Upper lobe of left lung (tissue), 6 donors: ENCODE results near the gene S100A5. TPM values are rescaled to one million over a fixed set of nuclear protein-coding genes. Genes with fewer than 3 reads are reported as not detected.
"Not testable (repeated sequence)": the region's sequence is repeated elsewhere in the genome, so short reads cannot be mapped to it uniquely, and the experiment has no call there.

Experiments
- ATAC-seq, 2 donors: fragments of 200-7000 bp; cut with Tn5 transposase; one replicate each; pipeline ENCODE4 v1.9.1; 2022; ENCODE audit warnings: mild to moderate bottlenecking in 2 of 2, moderate library complexity in 2 of 2; ENCODE audit not compliant: low FRiP score in 2 of 2
- DNase-seq, 2 donors: peaks; one replicate each; pipeline ENCODE4 v3.0.0-alpha.2; 2019 to 2020
- H3K27ac ChIP-seq, 4 donors: fragments of 200-600 bp; sonication (generic); one replicate each; pipeline ENCODE4 v1.5.1; 2016 to 2019
- H3K27me3 ChIP-seq, 4 donors: fragments of 200-600 bp; sonication (generic); one replicate each; pipeline ENCODE4 v1.5.1; 2017 to 2019
- H3K36me3 ChIP-seq, 4 donors: fragments of 200-600 bp; sonication (generic); one replicate each; pipeline ENCODE4 v1.5.1; 2016 to 2019
- H3K4me1 ChIP-seq, 4 donors: fragments of 200-600 bp; sonication (generic); one replicate each; pipeline ENCODE4 v1.5.1; 2018 to 2019
- H3K4me3 ChIP-seq, 4 donors: fragments of 200-600 bp; sonication (generic); one replicate each; pipeline ENCODE4 v1.5.1; 2017 to 2019; ENCODE audit warnings: mild to moderate bottlenecking in 2 of 4, moderate library complexity in 1 of 4
- H3K9me3 ChIP-seq, 4 donors: fragments of 200-600 bp; sonication (generic); one replicate each; pipeline ENCODE4 v1.5.1; 2018 to 2019
- CTCF ChIP-seq, 6 experiments: fragments of 450-650 bp in 4 of 6; fragments of 200-600 bp in 2 of 6; sonication (generic) in 2 of 6; IDR thresholded peaks; one replicate each; pipeline ENCODE4 v1.5.1; 2016 to 2019; ENCODE audit warnings: antibody characterized with exemption in 6 of 6
- EP300 ChIP-seq, 4 donors: sonication (generic); formaldehyde crosslinking; IDR thresholded peaks; one replicate each; pipeline ENCODE4 v1.5.1; 2017; ENCODE audit warnings: antibody characterized with exemption in 4 of 4, control low read depth in 2 of 4
- POLR2A ChIP-seq, 4 donors: fragments of 450-650 bp; IDR thresholded peaks; one replicate each; pipeline ENCODE4 v1.5.1; 2016 to 2017; ENCODE audit warnings: antibody characterized with exemption in 4 of 4, mild to moderate bottlenecking in 2 of 4
- POLR2AphosphoS5 ChIP-seq, 2 donors: sonication (generic); formaldehyde crosslinking; IDR thresholded peaks; one replicate each; pipeline ENCODE4 v1.5.1; 2017; ENCODE audit warnings: antibody characterized with exemption in 2 of 2
- WGBS, 2 donors: methylation state at CpG; one replicate each; pipeline ENCODE4 v1.1.5; 2017 to 2018; 5-methylcytosine and 5-hydroxymethylcytosine counted together
- total RNA-seq, 6 donors: library from RNA; depleted of rRNA in 4 of 6; stranded (reverse); fragments of >200 nt in 4 of 6; gene quantifications; one replicate each; pipeline versions ENCODE4 v1.1.0 to v1.2.1, GENCODE V29; 2016 to 2021
- donor health status: DM: no; HTN: no; CAD: no; lungs with moderate emphysema.
- donor health status: DM: no; HTN: yes; CAD: no; lungs with severe emphysema.

S100A5 gene
- total RNA-seq, 6 donors from 2014 or later, result not detected

DNA sequence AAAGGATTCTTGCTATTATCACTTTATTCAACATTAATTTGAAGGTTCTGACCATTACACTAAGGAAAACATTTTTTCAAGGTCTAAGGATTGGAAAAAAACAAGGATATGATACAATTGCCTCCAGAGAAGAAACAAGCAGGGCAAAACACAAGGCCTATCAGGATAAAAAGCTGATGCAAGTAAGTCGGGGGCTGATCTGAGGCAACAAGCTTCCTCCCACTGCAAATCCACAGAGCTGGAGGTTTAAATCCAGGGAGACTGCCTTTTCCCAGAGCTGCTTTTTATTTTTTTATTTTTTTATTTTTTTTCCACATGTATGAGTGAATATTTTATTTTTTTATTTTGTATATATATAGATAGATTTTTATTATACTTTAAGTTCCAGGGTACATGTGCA lies 44.3 kb upstream of the S100A5 start:
- TF ChIP-seq POLR2AphosphoS5 (IDR thresholded peaks at IDR 0.05) (no peak), POLR2A (IDR thresholded peaks at IDR 0.05) (no peak), EP300 (IDR thresholded peaks at IDR 0.05) (no peak), CTCF (IDR thresholded peaks at IDR 0.05) (no peak)
- H3K27ac ChIP-seq, result no peak overlapping the region
- WGBS, 2 donors, result 81 to 93% methylated on average over 1 of the region's 1 CpG
- H3K4me1 ChIP-seq, result no peaks in the 10 kb centered on the region
- no peak for DNase-seq
- H3K9me3 ChIP-seq, result no peaks in the 10 kb centered on the region
- no peak for ATAC-seq
- no peaks in the 10 kb centered on the region for H3K27me3 ChIP-seq
- no peaks in the 10 kb centered on the region for H3K36me3 ChIP-seq
- H3K4me3 ChIP-seq, result no peak overlapping the region

DNA sequence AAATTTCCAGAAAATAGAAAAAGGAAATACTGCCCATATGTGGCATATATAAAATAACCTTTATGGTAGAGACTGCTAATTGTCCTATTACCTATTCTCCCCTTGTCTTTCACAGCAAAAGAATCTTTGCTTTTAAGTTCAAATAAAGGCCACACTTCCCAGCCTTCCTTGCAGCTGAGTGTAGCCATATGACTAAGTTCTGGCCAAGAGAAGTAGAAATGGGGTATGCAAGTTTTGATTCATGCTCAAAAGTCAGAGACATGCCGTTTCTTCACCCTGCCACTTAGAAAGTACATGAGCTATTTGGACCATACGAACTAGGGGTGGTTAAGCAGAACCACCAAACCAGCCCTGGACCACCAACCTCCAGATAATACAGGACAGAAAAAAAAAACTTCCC lies 43.2 kb upstream of the S100A5 start:
- ATAC-seq (no peak), DNase-seq (no peak)
- H3K27me3 ChIP-seq, result no peaks in the 10 kb centered on the region
- H3K27ac ChIP-seq, result no peak overlapping the region
- H3K9me3 ChIP-seq, result no peaks in the 10 kb centered on the region
- 76 to 88% methylated on average over 2 of the region's 2 CpGs for WGBS, 2 donors
- H3K4me1 ChIP-seq, result no peaks in the 10 kb centered on the region
- TF ChIP-seq POLR2A (IDR thresholded peaks at IDR 0.05) (no peak), CTCF (IDR thresholded peaks at IDR 0.05) (no peak), POLR2AphosphoS5 (IDR thresholded peaks at IDR 0.05) (no peak)
- H3K4me3 ChIP-seq, result no peak overlapping the region
- no peaks in the 10 kb centered on the region for H3K36me3 ChIP-seq

DNA sequence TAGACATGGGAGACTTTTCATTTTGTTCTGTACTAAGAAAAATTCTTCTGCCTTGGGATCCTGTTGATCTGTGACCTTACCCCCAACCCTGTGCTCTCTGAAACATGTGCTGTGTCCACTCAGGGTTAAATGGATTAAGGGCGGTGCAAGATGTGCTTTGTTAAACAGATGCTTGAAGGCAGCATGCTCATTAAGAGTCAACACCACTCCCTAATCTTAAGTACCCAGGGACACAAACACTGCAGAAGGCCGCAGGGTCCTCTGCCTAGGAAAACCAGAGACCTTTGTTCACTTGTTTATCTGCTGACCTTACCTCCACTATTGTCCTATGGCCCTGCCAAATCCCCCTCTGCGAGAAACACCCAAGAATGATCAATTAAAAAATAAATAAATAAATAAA lies 42.8 kb upstream of the S100A5 start:
- H3K4me1 ChIP-seq, H3K4me3 ChIP-seq, H3K9me3 ChIP-seq, H3K36me3 ChIP-seq, H3K27ac ChIP-seq, H3K27me3 ChIP-seq, ATAC-seq, DNase-seq: not testable (repeated sequence)
- 70 to 82% methylated on average over 2 to 3 of the region's 3 CpGs for WGBS, 2 donors

DNA sequence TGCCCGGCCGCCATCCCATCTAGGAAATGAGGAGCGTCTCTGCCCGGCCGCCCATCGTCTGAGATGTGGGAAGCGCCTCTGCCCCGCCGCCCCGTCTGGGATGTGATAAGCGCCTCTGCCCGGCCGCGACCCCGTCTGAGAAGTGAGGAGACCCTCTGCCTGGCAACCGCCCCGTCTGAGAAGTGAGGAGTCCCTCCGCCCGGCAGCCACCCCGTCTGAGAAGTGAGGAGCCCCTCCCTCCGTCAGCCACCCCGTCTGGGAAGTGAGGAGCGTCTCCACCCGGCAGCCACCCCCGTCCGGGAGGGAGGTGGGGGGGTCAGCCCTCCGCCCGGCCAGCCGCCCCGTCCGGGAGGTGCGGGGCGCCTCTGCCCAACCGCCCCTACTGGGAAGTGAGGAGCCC lies 42.1 kb upstream of the S100A5 start:
- not testable (repeated sequence) for ATAC-seq, H3K27ac ChIP-seq, H3K27me3 ChIP-seq, H3K4me1 ChIP-seq, H3K9me3 ChIP-seq, H3K36me3 ChIP-seq, H3K4me3 ChIP-seq
- 95% methylated on average over 18 of the region's 34 CpGs; no CpG with 5 or more reads in 1 of the 2 donors for WGBS, 2 donors
- peak in 1 of 2 donors; percentile 65 for DNase-seq

DNA sequence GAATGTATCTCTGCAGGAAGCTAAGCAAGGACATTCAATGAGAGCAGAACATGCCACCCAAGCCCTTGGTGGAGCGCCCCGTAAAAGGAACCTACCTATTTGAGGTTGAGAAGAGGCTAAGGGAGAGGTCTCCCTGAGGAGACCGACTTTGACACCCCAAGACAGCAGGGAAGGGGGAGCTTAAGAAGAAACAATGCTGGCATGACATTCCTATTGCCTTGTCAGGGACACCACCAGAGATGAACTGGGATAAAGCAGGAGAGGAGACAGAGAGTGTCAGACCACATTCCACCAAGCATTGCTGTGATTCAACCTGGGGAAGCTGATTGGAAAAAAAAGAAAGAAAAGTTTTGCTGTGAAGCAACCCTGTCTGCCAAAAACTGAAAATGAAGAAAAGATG lies 38.2 kb upstream of the S100A5 start:
- 83 to 85% methylated on average over 3 of the region's 3 CpGs for WGBS, 2 donors
- TF ChIP-seq EP300 (IDR thresholded peaks at IDR 0.05) (no peak), CTCF (IDR thresholded peaks at IDR 0.05) (no peak), POLR2AphosphoS5 (IDR thresholded peaks at IDR 0.05) (no peak), POLR2A (IDR thresholded peaks at IDR 0.05) (no peak)
- no peak for DNase-seq

DNA sequence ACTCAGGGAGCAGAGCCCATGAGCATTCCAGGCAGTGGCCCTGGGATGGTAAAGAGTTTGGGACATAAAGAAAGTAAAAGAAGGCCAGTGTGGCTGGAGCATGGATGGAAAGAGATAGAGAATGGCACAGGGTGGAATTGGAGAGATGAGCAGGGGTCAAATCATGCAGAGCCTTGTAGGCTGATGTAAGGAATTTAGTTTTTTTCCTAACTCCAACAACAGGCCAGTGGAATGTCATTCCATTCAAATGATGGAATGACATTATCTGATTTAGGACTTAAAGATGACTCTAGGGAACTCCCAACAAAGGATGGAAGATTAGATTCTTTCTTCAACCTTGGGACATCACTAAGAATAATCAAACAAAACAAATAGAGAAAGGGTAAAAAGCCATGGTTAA lies 37.8 kb upstream of the S100A5 start:
- Histone ChIP-seq H3K27me3 (no peaks in the 10 kb centered on the region), H3K36me3 (no peaks in the 10 kb centered on the region), H3K9me3 (no peaks in the 10 kb centered on the region), H3K4me1 (peaks cover 0 to 3% (median under 1%) of the 10 kb centered on the region in 4 donors), H3K4me3 (no peak overlapping the region), H3K27ac (no peak overlapping the region)
- no peak for DNase-seq
- peak in 1 of 2 donors; percentile 49 for ATAC-seq
- TF ChIP-seq CTCF (IDR thresholded peaks at IDR 0.05) (no peak), POLR2A (IDR thresholded peaks at IDR 0.05) (no peak), POLR2AphosphoS5 (IDR thresholded peaks at IDR 0.05) (no peak), EP300 (IDR thresholded peaks at IDR 0.05) (no peak)

More for the DNA sequence above, 38.2 kb upstream of the S100A5 start:
- Histone ChIP-seq H3K4me1 (no peaks in the 10 kb centered on the region), H3K9me3 (no peaks in the 10 kb centered on the region), H3K36me3 (no peaks in the 10 kb centered on the region), H3K27ac (no peak overlapping the region), H3K4me3 (no peak overlapping the region), H3K27me3 (no peaks in the 10 kb centered on the region)
- ATAC-seq, result no peak
